Uterus (tissue), 4 donors: ENCODE results near the gene TOP3A. TPM values are rescaled to one million over a fixed set of nuclear protein-coding genes. Genes with fewer than 3 reads are reported as not detected.

Experiments used
- DNase-seq, 2 donors: peaks; one replicate each; pipeline ENCODE4 v3.0.0-alpha.2; 2019 to 2020
- H3K27ac ChIP-seq, 2 donors: fragments of 200-600 bp; sonication (generic); 1 replicate in 1 of 2; 2 replicates in 1 of 2; pipeline ENCODE4 v1.5.1; 2016 to 2018
- H3K27me3 ChIP-seq, 2 donors: fragments of 200-600 bp; sonication (generic); one replicate each; pipeline ENCODE4 v1.5.1; 2018 to 2019; ENCODE audit warnings: control low read depth in 1 of 2
- H3K36me3 ChIP-seq, 2 donors: fragments of 200-600 bp; sonication (generic); one replicate each; pipeline ENCODE4 v1.5.1; 2019; ENCODE audit warnings: control low read depth in 1 of 2
- H3K4me1 ChIP-seq, 2 donors: fragments of 200-600 bp; sonication (generic); one replicate each; pipeline ENCODE4 v1.5.1; 2018 to 2019; ENCODE audit warnings: control low read depth in 1 of 2
- H3K4me3 ChIP-seq, 2 donors: fragments of 200-600 bp; sonication (generic); 1 replicate in 1 of 2; 2 replicates in 1 of 2; pipeline ENCODE4 v1.5.1; 2018 to 2019; ENCODE audit warnings: mild to moderate bottlenecking in 1 of 2
- H3K9me3 ChIP-seq, 2 donors: fragments of 200-600 bp; sonication (generic); one replicate each; pipeline ENCODE4 v1.5.1; 2019; ENCODE audit warnings: control low read depth in 1 of 2
- CTCF ChIP-seq, 4 experiments: fragments of 200-600 bp in 2 of 4; fragments of 450-650 bp in 2 of 4; sonication (generic) in 2 of 4; IDR thresholded peaks; one replicate each; pipeline ENCODE4 v1.5.1; 2016 to 2019; ENCODE audit warnings: antibody characterized with exemption in 4 of 4, mild to moderate bottlenecking in 2 of 4, moderate library complexity in 1 of 4
- POLR2A ChIP-seq, 2 donors: fragments of 450-650 bp; IDR thresholded peaks; one replicate each; pipeline ENCODE4 v1.6.1; 2016; ENCODE audit warnings: antibody characterized with exemption in 2 of 2, mild to moderate bottlenecking in 1 of 2, moderate library complexity in 1 of 2
- intact Hi-C: fragments of 100-400 bp; cut with DNase I; formaldehyde crosslinking; loops from one replicate; pipeline ENCODE4 v1.15.1; 2023; ENCODE audit warnings: low total_unique reads
- total RNA-seq, 4 donors: library from RNA; depleted of rRNA in 3 of 4; stranded (reverse); fragments of >200 nt in 3 of 4; gene quantifications; one replicate each; pipeline versions ENCODE4 v1.1.0 to v1.2.4, GENCODE V29; 2014 to 2023
- donor health status: DM: yes; HTN: yes; CAD: no.

TOP3A gene
- total RNA-seq, 4 donors from 2014 or later: 28.9 to 89.7 (median 63.4) TPM

- no peak overlapping the region for H3K27ac ChIP-seq
- H3K4me3 ChIP-seq: no peak overlapping the region
- H3K36me3 ChIP-seq: no peaks in the 10 kb centered on the region
- TF ChIP-seq CTCF (IDR thresholded peaks at IDR 0.05) (no peak), POLR2A (IDR thresholded peaks at IDR 0.05) (no peak)
- no peaks in the 10 kb centered on the region for H3K9me3 ChIP-seq
- intact Hi-C loops: no loop called here
- H3K4me1 ChIP-seq: peaks cover 18 to 35% of the 10 kb centered on the region in 2 donors
- no peak for DNase-seq
- H3K27me3 ChIP-seq: no peaks in the 10 kb centered on the region
These were observed 4.1 kb upstream of the TOP3A start for GRCh38 chr17:18318771-18319450.

- TF ChIP-seq POLR2A (IDR thresholded peaks at IDR 0.05) (no peak), CTCF (IDR thresholded peaks at IDR 0.05) (no peak)
- DNase-seq: no peak
- intact Hi-C loops: no loop called here
- Histone ChIP-seq H3K4me3 (no peak overlapping the region), H3K27ac (no peak overlapping the region), H3K36me3 (no peaks in the 10 kb centered on the region), H3K9me3 (no peaks in the 10 kb centered on the region), H3K4me1 (peaks cover 18 to 35% of the 10 kb centered on the region in 2 donors), H3K27me3 (no peaks in the 10 kb centered on the region)
These were observed 3.3 kb upstream of the TOP3A start for GRCh38 chr17:18318117-18318516.

- DNase-seq: no peak
- H3K36me3 ChIP-seq: no peaks in the 10 kb centered on the region
- no peaks in the 10 kb centered on the region for H3K9me3 ChIP-seq
- TF ChIP-seq CTCF (IDR thresholded peaks at IDR 0.05) (no peak), POLR2A (IDR thresholded peaks at IDR 0.05) (no peak)
- H3K4me3 ChIP-seq: peak overlapping the region; percentile 64 to 78
- no peaks in the 10 kb centered on the region for H3K27me3 ChIP-seq
- H3K4me1 ChIP-seq: peaks cover 18 to 35% of the 10 kb centered on the region in 2 donors
- intact Hi-C loops: no loop called here
- peak overlapping the region in 1 of 2 donors; percentile 89 for H3K27ac ChIP-seq
These were observed 1.2 kb upstream of the TOP3A start for GRCh38 chr17:18315961-18316360.

GRCh38 chr17:18315562-18315922, 748 bp upstream of the TOP3A start:
- Histone ChIP-seq H3K27ac (peak overlapping the region; percentile 84 to 89), H3K9me3 (no peaks in the 10 kb centered on the region), H3K27me3 (no peaks in the 10 kb centered on the region), H3K36me3 (no peaks in the 10 kb centered on the region), H3K4me1 (peaks cover 18 to 35% of the 10 kb centered on the region in 2 donors), H3K4me3 (peak overlapping the region; percentile 64 to 78)
- TF ChIP-seq POLR2A (IDR thresholded peaks at IDR 0.05) (no peak), CTCF (IDR thresholded peaks at IDR 0.05) (no peak)
- intact Hi-C loops: no loop called here
- DNase-seq: no peak

DNA sequence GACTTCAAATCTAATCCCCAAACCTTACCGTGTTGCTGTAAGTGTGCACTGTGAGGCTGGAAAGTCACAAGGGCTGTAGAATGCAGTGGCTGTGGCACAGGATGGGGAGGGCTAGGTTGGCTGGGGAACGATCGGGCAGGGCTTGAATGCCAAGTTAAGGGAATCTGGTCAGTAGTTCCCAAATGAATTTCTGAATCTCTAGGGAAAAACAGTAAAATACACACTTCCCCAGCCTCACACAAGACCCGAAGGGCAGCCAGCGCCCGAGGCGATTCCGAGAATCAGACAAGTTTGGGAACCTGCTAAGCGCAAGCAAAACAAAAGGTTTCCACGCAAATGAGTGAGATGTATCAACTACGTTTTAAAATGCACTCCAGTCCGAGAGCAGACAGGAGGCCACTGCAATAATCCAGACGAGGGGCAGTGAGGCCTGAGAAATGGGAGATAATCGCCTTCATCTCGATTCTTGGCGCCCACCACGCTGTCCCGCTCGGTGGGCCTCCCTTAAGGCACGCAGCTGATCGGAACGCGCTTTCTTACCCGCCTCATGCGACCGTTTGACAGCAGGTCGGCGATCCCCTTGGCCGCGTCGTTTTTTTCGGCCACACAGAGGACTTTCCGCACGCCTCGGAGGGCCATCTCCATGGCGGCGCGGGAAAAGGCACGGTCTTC, 599 bp downstream of the TOP3A start:
- DNase-seq: no peak
- intact Hi-C loops: no loop called here
- TF ChIP-seq CTCF (IDR thresholded peaks at IDR 0.05): no peak
- TF ChIP-seq POLR2A (IDR thresholded peaks at IDR 0.05): no peak
- Histone ChIP-seq H3K4me1 (peaks cover 18 to 26% of the 10 kb centered on the region in 2 donors), H3K27ac (peak overlapping the region; percentile 84 to 89), H3K27me3 (no peaks in the 10 kb centered on the region), H3K36me3 (no peaks in the 10 kb centered on the region), H3K9me3 (no peaks in the 10 kb centered on the region), H3K4me3 (peak overlapping the region; percentile 64 to 78)
